ENCODE data around the gene CABLES2.

Gene CABLES2

DNA sequence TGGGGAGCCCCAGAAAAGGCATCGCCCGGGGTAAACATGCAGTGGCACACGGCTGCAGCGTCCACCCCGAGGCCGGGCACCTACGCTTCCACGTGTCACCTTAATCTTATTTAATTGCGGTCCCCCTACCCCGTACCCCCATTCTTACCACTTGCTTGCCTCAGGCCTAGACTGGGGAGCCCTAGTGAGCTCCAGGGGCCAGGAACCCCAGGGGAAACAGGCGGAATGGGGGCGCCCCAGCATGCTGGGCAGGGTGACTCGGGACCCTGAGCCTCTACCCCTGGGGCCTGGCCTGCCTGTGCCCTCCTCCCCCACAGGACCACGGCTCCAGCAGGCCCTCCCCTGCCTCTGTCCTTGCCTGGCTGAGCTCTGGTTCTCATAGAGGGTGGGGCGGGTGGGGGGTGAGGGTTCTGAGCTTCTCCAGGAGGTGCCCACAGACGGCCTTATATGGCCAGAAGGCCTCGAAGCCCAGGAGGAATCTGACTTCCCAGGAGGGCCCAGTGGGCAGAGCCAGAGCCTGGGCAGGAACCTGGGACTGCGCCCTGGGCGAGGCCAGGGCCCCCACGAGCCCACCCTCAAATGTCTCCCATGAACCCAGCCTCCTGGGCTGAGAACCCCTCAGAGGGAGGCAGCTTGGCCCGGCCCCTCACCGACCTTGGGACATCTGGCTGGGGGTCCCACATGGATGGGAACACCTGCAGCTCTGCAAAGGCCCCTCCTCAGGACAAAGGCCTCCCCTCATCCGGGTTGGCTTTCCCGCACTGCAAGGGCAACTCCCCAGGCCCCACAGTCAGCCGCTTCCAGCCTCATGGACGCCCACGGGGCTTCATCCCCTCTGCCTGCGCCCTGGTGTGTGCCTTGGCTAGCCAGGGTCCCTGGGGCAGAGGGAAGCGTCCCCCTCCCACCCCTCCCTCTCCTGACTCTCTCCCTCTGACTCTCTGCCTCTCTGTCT lies 34.8 kb downstream of the CABLES2 start:
- DNase-seq (ENCODE audit: low read depth in 2 of 2), result no peak

DNA sequence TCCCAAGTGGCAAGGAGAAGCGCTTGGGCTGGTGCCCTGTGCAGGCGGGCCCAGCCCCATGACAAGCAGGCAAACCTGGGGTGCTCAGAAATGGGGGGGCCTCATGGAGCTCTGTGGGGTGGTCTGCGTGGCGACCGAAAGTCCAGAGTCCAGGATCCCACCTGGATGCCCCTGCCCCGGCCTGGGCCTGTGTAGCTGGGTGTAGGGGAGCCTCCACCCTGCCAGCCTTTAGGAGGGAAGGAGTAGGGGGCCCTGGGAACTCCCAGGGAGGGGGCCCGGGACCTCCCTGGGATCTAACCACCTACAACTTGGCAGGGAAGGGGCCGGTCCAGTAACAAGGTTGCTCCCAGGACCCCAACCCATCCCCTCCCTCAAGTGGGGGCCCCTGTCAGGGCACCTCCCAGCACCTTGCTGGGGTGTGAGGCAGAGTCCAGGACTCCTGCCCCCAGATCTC lies 35.5 kb downstream of the CABLES2 start:
- no peak for DNase-seq (ENCODE audit: low read depth in 2 of 2)

DNA sequence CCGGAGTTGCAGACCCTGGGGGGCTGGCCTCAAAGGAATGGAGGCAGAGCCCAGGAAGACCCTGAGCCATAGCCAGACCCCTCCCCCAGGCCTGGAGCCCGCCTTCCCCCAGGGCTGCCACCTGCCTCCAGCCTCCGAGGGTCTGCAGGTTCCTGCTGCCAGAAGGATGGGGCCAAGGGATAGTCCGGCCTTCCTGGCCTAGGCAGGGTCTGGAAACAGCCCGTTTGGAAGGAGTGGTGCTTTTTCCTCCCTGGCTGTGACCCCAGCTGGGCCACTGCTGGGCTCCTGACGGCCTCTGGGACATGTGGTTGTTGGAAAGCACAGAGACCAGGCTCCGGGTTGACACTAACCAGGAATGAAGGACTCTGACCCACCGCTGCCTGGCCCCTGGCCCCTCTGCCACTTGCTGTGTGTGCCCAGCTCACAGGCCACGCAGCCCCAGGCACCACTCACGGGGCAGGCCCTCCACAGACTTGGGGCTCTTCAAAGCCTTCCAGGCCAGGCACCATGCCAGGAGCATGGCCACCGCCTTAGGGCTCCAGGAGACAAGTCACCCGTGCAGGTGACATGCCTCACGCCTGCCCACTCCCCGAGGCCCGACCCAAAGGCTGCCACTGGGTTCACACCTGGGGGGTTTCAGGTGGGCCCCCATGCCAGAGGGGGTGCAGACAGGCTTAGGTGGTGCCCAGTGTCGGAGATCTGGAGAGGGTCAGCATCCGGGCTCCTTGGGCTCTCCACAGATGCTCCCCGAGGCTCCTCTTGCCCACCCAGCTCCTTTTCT lies 36.1 kb downstream of the CABLES2 start:
- DNase-seq (ENCODE audit: low read depth in 2 of 2), result no peak

DNA sequence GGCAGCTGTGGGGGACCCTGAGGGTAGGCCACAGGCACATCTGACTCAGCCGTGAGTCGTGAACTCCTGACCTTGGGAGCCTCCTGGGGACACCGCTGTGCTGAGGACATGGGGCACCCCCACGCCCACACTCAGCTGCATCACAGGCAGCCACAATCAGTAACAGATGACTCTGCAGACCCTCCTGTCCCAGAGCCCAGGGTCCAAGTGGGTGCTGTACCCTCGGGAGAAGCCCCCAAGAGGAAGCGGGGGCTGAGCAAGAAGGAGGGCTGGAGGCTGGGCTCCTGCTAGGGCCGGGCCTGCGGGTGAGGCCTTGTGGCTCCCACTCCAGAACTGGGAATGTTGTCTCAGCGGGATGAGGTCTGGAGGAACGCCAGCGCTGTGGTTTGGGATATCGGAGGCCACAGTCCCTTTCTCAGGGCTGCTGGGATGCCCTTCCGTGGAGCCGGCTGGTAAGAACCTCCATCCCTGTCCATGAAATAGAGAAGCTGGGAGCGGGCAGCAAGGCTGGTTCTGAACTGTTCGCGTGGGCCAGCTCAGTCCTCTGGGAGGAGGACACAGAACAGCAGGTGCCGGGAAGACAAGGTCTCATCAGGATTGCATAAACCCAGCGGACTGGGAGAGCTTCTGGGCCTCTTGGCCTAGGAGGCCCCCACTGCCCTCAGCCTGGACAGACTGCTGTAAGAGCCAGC lies 36.8 kb downstream of the CABLES2 start:
- no peak for DNase-seq (ENCODE audit: low read depth in 2 of 2)

DNA sequence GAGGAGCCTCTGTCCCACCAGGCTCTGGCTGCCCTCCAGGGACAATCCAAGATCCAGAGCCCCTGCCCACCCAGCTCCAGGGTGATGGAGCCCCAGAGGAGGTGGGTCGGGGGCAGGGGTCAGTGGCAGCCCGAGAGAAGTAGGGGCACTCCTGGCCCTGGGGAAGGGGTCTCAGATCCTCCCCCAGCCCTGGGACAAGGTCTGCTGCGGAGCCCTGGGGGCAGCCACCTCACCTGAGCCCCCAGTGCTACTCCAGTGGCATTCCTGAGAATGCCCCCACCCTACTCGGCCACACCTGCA lies 37.3 kb downstream of the CABLES2 start:
- no peak for DNase-seq (ENCODE audit: low read depth in 2 of 2)

DNA sequence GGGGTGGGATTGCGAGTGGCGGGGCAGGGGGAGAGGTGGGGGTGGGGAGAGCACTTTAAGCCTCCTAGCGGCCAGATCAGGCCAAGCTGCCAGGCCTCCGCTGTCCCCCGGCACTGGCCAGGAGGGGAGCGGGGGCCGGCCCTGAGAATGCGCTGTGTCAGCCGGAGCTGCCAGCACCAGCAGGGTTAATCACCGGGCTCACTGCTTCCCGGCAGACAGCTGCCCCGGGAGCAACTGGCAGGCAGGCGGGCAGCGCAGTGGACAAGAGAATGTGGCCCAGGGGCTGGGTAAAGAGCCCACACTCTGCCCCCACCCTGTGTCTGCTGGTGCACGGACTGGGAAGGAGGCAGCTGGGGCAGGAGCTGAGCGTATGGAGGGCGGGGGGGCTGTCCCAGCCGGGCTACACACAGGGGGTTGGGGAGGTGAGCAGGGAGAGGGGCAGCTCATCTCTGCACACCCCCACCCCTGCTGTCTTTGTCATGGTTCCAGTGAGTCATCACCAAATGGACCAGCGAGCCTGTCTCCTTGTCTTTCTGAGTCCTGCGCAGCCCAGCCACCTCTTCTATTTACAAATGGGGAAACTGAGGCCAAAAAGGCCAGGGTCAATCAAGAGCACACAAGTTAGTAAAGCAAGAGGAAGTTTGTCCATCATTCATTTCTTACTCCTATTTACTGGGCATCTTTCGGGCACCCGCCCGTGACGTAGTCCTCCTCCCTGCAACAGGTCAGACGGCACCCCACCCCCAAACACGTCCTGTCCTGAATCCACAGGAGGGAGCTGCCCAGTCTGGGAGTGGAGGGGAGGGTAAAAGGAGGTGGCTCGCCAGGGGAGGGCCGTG lies 37.9 kb downstream of the CABLES2 start:
- no peak for DNase-seq (ENCODE audit: low read depth in 2 of 2)

DNA sequence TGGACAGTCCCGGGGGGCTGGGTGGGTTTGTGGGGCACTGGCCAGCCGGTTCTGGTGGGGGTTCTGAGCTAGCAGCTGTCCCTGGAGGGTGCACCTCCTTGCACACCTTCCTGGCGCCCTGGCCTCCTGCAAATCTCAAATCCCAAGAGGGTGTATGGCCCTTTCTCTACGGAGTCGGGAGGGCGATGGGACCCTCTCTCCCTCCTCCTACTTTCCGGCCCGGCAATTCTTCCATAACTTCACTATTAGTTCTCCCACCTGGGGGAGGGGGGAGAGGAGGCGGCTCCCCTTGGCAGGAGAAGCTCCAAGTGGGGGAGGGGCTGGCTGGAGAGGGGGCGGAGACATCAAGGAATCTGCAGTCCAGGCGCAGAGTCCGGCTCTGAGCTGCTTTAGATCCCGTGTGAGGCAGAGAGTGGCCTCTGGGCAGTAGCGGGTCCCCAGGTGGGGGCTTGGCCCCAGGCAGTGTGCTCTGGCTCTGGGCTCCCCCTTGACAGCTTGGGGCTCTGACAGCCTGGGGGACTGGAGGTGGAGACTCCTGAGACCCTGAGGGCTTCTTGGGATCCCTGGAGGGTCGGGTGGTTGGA lies 38.6 kb downstream of the CABLES2 start:
- DNase-seq (ENCODE audit: low read depth in 2 of 2), result no peak

DNA sequence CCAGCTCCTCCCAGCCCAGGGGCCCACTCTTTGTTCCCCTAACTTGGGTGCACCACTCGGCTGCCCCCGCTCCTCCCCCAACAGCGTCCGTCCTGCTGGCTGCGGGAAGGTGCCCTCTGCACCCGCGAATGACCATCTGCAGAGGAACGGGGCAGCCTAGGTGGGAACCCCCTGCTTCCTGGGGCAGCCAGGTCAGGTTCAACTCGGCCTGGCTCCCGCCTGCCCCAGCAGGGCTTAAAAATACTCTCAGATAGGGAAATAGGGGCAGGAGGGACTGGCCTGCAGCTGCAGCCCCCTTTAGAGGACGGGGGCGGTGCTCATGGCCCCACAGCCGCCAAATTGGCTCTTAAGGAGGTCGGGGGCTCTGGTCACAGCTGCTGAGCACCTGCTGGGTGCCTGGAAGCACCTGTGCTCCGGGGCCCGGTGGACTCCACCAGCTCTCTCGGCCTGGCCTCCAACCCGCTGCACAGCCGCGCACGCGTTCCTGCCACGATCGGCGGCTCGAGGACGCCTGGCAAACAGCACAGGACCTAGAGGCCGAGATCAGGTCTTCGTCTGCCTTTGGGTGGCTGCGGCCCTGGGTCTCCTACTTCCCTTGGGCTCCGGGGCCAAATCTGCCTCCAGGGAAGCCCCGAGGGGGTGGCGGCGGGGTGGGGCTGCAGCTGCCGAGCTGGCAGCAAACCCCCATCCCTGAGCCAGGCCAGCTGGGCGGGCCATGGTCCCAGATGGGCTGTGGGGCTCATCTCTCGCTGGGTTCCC lies 39.3 kb downstream of the CABLES2 start:
- no peak for DNase-seq (ENCODE audit: low read depth in 2 of 2)

DNA sequence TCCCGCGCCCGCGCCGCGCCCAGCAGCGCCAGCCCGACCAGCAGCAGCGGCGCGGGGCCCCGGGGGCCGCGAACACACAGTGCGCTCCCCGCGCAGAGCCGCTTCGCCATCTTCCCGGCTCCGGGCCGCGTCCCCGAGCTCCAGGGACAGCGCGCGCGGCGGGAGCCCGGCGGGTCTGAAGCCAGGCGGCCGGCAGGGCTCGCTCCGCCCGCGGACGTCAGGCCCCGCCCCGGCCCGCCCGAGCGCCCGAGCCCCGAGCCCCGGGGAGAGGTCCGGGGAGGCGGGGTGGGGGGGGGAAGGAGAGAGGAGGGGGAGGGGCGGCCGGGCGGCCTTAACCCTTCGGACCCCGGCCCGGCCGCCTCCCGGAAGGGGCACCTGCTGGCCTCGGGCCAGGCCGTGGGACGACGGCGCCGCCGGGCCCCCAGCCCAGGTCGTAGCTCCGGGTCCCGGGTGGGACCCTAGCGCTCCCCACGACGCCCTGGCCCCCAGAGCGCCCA lies 39.9 kb downstream of the CABLES2 start, which contains the start of gene LAMA5:
LAMA5 (minus strand) TSS at position 177 of the 497 bp plus-strand sequence; CDS start at position 110, 67 bp downstream.
- DNase-seq (ENCODE audit: low read depth in 2 of 2), result no peak

DNA sequence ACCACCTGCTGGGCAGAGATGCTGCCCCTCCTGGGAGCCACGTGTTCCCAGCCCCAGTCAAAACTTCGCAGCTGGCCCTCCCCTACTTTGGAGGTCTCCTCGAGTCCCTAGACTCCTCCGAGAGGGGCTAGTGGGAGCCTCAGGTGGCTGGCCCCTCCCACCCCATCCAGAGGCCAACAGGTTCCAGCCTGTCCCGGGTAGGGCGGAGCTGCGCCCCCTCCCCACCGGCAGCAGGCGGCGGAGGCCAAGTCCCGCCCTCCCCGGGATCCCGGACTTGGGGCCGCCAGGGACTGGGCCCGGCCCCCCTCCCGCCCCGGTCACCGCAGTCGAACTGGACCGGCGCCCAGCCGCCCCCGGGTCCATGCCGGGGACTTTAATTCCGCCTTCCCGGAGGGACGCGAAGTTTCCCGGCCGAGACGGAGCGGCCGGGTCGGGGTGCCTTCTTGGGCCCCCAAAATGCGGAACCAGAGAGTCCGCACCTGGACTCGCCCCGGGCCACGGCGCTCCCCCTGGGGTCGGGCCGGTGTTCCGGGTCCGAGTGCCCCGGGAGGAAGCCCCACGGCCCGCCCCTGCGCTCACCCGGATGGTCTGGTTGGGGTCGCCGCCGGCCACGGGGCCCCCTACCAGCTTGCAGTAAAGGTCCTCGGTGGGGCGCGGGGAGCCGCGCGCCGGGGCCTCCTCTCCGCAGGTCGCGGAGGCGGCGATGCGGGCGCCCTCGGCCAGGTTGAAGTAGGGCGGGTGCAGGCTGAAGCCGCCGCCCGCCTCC lies 40.5 kb downstream of the CABLES2 start:
- no peak for DNase-seq (ENCODE audit: low read depth in 2 of 2)

DNA sequence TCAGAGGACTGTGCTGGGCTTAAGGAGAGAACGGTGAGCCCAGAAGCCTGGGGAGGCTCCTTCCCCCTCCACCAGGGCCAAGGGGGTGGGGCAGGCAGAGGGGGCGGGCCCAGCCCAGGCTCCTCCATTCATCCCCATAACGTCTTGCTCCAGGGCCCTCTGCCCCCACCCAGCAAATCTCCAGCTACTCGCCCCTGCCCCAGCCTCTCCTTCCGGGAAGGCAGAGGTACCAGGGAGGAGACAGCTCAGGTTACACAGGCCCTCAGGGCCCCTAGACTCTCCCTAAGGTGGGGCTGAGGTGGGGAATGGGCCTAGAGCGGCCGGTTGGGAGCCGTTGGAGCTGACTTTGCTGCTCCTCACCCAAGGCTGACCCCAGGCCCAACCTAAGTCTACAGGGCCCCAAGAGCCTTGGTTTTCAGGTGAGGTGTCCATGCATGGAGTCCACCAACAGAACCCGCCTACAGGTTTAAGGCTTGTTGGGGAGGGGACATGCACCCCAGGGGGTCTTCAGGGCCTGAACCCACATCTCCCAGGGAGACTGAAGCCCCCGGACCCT lies 41.2 kb downstream of the CABLES2 start:
- DNase-seq (ENCODE audit: low read depth in 2 of 2), result no peak

DNA sequence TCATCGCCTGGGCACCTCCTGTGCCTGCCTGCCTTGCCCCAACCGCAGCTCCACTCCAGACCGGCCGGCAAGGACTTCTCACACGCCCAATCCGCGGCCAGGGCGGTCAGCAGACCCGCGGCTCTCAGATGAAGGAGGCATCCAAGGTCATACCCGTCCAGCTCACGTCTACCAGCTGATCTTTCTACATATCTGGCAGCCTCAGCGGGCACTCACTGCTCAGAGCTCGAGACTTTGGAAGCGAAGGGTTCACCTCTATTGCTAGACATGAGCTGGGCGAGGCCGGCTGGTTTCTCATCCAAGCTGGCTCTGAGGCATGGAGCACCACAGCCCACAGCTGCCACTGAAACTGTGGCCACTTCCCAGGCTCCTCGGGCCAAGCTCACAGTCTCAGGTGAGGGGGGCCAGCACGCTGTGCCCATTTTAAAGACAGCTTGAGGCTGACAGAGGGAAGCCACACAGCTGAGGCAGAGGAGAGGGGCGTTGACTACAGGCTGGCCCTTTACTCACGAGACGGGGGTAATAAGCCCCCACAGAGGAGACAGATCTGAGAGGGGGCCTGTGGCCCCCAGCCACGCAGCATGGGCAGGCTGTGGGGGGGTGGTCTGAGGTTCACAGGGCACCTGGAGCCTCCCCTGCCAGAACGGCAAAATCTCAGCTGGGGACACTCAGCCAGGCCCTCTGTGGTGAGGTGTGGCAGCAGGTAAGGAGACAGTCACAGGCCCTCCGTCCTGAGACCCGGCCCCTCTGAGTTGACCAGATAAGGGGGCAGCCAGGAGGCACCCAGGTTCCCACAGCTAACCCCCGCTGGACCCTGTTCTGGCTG lies 42.0 kb downstream of the CABLES2 start:
- no peak for DNase-seq (ENCODE audit: low read depth in 2 of 2)

DNA sequence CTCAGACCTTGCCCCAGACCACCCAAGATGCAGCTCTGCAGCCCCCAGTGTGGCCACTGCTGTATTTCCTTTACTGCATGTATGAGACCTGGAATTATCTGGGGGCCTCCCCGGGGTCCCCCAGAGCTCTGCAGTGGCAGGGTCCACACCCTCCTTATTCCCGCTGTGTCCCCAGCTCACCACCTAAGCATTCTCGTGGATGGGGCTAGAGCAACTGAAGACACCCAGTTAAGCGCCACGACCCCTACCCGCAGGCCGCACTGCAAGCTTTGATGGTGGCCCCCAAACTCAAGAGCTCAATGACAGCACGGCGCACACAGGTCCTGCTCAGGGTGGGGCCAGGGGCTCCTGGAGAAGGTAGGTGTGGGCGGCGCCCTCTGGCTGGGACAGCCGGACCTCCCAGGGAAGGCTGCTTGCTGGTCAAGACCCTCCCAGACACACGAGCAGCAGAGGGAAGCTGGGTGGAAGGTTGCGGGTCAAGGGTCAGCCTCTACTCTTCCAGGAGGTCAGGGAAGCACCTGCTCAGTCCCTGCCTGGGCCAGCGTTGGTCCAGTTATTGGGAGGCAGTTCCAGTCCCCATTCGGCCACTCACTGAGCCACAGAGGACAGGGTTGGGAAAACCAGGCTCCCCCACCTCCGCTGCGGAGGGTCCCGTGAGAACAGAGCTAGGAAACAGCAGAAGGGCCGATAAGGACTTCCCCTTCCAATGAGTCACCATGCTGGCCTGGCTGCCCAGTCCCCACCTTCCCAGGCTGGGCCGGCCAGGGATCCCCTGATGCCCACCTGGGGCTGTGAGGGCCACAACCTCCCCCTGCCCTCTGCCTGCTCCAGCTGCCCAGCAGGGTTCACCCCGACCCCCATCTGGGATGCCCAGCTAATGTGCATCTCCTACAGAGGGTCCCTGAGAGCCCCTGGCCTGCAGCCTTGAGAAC lies 42.9 kb downstream of the CABLES2 start:
- no peak for DNase-seq (ENCODE audit: low read depth in 2 of 2)

DNA sequence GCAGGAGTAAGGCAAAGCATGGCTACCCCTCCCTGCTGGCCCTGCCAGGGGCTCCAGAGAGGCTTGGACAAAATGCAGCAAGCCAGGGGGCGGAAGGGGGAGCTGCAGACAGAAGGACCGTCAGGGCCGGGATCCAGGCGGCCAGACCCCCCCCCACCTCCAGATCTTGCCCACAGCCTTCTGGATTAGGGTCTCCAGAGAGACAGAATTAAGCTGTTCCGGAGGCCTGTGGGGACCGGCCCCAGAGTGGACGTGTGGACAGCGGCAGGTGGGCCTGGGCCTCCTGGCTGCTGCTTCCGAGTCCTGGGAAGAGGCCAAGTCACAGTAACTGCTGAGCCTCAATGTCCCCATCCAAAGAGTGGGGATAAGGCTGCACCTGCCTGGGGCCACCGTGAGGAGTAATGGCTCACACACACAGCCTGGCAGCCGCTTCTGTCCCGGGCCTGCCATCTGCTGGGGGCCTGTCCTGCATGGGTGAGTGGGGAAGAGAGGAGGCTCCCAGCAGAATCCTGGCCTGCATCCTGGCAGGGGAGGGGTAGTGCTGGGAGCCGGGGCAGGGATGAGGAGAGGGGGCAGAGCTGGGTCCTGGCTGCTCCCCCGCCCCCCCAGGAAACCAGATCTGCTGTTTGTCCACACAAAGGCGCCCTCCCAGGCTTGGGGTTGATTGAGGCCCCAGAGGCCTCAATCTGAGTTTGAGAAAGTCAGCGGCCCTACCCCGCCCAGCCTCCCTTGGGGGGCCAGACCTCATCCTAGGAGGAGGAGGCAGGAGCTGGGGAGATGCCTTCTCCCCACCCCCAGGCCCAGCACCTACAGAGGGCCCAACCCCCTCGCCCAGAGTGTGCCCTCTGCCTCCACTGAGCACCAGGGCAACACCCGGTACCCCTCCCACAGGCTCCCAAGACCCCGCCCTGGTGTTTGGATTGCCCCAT lies 43.8 kb downstream of the CABLES2 start:
- no peak for DNase-seq (ENCODE audit: low read depth in 2 of 2)

DNA sequence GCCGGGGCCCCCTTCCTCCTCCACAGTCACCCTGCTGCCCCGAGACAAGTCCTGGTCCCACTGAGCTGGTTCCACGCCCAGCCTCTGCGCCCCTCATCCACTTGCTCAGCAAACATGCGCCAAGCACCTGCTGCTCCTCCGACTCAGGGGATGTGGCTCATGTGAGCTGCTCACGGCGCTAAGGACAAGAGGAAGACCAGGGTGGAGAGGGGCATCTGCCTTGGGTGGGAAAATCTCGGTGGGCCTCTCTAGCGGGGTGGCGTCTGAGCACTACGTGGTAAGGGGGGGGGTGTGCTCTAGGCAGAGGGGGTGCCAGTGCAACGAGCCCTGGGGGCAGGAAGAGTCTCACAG lies 44.5 kb downstream of the CABLES2 start:
- no peak for DNase-seq (ENCODE audit: low read depth in 2 of 2)
